ENCODE measurements around the gene KIAA0753.
"Not testable (repeated sequence)": the region's sequence is repeated elsewhere in the genome, so short reads cannot be mapped to it uniquely, and the experiment has no call there.

Gene KIAA0753

DNA sequence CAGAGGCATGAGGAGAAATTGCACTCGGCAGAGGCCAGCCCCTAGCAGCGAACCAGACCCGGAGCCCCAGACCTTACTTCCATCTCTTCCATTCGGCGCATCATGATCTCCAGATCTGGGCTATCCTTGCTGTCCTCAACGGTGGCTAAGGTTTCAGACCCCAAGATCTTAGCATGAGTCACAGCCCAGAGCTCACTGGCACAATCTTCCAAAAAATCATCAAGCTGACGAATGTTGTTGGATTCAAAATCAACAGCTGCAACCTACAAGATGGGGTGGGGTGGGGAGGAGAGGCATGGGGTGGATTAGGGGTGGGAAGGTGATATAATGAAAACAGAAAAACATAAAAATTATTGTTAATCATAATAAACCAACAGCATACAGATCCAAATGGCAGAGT is 44.4 kb downstream of the KIAA0753 start:
- no peak for DNase-seq

DNA sequence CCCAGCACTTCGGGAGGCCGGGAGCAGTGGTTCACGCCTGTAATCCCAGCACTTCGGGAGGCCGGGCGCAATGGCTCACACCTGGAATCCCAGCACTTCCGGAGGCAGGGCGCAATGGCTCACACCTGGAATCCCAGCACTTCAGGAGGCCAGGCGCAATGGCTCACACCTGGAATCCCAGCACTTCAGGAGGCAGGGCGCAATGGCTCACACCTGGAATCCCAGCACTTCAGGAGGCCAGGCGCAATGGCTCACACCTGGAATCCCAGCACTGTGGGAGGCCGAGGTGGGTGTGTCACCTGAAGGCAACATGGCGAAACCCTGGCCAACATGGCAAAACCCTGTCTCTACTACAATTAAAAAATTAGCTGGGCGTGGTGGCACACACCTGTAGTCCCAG is 47.1 kb downstream of the KIAA0753 start:
- not testable (repeated sequence) for DNase-seq

DNA sequence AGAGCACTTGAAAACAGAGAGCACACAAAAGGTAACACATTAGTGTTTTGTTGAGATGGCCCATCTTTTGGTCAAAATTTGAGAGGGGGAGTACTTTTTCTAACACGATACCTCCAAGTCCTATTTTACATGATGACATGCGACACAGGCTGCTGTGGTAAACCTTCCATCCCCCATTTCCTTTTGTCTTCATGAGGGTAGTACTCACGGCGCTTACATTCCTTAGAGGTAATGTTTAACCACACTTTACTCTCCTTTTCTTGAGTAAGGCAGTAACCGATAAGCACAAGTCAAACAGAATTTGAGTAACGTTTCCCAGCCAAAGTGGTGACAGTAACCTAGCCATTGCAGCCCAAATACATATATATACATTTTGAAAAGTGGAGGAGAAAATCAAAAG is 48.3 kb downstream of the KIAA0753 start:
- no peak for DNase-seq

DNA sequence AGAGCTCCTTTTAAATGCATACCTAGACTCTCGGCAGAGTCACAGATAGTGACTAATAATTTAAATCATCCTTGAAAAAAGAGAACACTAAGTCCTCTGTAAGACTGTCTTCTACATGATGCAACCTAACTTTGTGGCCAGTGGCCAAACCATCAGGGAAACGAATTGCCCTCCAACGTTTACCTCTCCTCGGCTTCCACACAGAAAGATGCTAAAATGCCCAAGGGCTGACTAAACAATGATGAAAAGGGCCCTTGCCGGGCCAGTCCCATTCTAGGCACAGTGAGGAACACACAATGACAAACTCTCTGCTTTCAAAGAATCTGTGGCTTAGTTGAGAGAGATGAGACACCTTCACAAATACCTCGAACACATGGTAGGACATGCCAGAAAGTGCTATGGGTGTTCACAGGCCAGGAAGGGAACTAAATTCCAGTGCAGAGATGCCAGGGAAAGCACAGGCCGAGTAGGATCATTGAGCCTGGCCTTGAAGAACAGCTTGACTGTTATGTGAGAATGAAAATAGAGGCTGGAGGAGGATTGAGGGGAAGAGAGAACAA is 48.8 kb downstream of the KIAA0753 start:
- no peak for DNase-seq

DNA sequence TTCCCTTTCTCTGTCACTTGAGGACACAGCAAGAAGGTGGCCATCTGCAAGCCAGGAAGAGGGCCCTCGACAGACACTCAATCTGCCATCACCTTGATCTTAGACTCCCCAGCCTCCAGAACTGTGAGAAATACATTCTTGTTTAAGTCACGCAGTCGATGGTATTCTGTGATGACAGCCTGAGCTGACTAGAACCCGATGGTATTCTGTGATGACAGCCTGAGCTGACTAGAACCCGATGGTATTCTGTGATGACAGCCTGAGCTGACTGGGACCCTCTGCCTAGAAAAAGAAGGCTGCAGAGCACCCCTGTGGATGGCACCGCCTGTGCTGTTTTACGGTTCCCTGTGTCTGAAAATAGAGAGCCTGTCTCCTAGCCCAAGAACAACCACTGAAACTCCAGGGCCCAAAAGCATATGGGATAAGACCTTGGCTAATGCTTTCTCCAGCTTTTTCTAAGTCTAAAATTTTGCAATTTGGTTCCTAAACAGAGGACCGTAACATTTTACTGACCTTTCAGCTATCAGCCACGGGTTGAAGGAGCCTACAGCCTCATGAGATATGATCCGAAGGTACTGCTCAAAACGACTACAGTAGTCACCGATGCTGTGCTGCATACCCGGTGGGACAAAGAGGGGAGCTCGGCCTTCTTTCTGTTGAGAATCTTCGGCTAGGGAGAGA is 51.1 kb downstream of the KIAA0753 start:
- DNase-seq = no peak

DNA sequence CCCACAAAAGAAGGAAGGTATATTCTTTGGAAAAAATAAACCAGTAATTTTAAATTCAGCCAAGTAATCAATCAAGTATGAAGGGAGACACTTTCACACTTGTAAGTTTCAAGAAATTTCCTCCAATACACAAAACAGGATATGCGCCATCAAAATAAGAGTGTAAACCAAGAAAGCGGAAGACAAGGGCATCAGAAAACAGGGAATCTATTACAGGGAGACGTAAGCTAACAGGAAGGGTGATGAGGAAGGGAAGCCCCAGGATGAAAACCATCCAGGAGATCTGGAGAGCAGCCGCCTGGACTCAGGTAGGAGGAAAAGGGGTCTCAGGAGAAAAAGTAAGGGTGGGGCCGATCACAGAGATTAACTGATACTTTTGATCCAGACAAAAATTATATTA is 52.3 kb downstream of the KIAA0753 start:
- no peak for DNase-seq

DNA sequence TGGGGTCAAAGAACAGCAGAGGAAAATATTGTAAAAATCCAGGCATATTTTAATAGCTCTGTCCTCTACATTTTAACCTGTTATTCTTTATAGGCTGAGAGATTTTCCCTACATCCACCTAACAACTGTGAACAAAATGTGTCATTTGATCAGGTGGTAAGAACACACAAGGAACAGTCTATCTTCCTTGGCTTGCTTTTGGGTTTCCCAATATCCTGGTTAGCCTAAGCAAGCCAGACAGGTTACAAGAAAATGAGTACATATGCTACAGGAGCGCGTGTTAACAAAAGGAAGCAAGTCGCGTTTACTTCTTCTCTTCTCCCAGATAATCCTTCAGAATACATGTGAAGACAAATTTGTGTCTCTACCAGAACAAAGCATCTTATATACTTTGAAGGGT is 53.2 kb downstream of the KIAA0753 start:
- no peak for DNase-seq

DNA sequence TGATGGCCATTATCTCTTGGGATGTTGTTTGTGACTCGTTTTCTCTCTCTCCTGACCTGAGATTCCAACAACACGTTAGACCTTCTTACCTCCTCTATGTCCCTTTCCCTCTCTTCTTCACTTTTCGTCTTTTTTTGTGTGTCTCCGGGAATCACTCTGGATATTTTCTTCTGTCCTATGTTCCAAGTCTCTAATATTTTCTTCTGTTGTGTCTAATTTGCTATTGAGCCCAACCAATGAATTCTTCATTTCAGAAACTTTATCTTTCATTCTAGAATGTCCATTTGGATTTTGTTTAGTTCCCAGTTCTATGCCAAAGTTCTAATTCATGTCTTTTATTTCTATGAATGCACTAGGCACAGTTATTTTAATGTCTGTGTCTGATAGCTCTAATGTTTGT is 57.1 kb downstream of the KIAA0753 start:
- no peak for DNase-seq

DNA sequence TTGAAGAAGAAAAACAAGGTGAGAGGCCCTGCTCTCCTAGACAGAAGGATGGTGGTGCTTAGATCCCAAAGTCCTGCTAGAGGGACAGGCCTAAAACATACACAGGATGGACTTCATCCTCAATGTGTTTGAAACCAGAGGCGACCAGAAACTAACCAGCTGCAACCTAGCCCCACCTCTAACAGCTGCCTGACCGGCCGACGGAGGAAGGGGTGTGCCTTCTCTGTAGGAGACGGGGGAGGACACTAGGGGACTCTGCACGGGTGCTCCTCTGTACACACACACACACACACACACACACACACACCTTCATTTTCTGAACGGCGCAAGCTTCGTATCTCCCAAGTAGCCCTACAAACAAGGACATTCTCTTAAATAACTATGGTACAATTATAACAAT is 59.9 kb downstream of the KIAA0753 start:
- DNase-seq = no peak

DNA sequence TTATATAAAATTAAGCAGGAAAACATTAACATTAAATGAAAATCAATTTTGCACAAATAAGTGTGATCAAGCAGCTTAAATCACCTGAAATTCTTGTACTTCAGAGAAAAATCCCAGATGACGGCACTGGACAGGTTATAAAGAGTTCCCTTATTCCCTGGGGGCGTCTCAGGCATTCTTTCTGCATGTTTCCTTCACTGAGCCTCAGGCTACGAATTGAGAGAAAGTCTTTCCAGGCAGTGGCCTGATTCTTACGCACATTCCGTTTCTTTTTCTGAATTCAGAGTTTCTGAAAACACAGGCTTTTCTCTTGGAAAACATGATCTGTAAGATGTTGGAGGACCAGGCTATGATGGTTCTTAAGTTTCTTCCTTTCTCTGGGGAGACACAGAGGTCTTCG is 62.0 kb downstream of the KIAA0753 start:
- DNase-seq = no peak

DNA sequence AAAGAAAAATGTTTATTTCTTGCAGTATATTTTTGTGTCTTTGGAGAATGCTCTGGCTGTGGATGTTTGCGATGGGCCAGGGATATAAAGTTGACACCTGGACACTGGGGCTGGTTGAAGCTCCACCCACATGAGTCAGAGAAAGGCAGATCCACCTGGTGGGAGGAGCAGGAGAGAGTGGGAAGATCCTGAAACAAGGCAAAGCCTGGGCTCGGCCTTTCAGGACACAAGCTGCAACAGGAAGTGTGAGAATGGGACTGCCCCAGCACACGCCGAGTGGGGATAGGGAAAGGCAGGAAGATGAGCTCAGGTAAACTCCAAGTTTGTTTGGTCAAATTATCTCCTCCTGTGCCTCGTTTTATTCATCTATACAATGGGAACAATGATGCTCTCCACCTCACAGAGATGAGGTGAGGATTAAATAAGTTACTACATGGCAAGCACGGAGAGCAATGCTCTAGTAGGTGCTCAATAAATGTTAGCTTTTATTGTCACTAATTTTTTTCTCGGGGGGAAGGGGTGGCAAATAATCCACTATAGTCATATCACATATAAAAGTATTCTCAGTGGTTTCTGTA is 62.7 kb downstream of the KIAA0753 start:
- no peak for DNase-seq

DNA sequence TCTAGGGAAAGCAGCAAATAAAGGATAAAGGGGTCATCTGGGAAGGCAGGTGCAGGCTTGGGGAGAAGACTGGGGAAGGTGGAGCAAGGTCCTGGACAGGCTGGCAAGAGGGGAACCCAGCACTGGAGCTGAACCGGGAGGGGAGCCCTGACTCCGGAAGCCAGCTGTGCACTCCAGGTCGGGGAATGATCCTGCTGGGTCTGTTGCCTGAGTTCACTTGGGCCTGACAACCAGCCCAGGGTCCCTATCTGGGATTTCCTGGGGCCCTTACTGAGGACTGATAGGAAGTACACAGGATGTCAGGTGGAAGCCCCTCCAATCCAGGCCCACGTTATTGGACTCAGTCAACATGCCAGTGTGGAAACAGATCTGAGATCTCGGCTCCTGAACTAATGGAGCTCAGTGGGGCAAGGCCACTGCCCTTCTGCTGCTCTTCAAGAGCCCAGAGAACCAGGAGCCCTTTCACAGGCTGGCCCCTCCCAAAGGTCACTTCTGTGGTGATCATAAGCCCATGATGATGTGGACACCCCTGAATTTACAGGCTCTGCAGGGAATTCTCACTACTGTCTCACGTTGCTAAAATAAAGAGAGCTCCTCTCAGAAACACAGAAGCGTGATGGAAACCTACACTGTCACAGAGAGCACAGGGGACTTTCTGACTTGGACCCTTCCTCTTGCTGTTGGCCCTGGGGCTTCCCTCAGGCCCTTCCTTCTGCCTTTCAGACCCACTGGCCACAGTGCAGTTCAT is 64.3 kb downstream of the KIAA0753 start:
- DNase-seq = no peak

DNA sequence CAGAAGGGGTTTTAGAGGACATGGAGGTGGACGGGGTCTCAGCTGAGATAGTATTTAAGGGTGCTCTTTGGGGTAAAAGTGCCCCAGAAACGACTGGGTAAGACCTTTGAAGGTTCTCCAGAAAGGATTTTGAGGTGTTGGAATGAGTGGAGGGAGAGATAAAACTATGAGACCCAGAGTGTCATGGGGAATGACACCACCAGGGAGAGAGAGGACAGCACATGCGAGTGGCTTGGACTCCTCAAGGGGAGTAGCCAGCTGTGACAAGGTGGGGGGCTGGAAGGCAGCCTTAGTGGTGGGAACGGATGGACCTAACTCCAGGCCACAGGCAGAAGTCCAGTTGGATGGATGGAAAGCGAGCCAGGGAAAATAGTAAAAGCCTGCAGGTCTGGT is 64.9 kb downstream of the KIAA0753 start:
- no peak for DNase-seq

DNA sequence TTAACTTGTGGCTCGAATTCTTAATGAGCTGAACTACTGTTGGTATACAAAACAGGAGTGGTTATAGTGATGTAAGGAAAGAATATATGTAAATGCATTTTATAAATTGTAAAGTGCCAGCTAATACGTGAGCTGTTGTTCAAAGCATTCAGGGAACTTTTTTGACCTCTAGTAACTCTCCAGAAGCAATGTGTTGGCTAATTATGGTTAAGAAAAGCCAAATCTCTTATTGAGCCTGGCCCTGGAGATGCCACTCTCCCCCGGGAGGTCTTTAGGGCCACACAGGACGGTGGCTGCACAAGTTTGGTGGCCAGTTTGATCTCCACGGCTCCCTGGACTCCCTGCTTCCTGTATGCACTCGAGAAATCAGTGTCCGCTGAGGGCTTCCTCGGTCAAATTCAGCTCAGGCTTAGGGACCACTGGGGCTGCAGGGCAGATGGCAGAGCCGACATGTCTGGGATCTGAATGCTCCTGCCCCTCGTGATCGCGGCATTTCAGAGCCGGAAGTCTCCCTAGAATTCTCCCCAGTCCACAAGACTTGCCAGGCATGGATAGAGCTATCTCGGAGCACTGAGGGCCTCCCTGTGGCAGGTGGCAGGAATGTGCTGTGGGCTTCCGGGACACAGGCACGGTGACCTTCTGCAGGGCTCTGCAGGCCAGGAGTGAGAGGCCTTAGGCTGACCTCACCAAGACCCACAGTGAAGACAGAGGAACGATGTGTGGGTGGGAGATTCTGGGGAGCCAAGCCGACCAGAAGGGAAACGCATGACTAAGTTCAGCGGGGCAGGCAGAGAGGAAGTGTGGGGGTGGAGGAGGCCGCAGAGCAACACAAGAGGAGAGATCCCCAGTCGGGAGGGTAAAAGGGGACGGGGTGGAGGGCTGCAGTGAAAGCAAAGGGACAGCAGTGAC is 65.6 kb downstream of the KIAA0753 start:
- no peak for DNase-seq

DNA sequence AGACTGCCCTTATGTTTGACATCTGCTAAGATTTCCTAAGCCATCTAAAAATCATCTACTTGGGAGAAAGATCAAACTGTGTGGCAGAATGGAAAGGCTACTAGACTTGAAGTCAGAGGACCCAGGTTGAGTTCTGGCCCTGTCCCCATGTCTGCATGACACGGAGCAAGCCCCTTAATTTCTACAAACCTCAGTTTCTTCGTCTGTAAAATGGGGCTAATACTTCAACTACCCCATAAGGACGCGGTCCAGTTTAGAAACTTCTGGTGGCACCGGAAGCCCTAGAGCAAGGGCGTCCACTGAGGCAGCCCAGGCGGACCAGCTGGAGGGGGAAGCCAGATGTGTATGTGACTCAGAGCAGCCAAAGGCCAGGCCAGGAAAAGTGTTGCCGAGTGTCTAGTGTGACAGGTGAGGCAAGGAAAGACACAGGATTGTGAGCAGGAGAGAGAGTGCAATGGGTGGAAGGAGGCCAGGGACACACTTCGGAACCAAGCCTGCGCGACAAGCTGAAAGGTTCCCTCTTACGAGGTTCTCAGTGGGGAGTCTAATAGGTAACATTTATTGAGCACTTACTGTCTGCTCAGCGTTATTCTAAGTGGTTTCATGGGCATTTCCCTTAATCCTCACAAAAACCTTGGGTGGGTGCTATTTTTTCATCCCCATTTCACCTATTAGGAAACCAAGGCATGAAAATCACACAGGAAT is 66.4 kb downstream of the KIAA0753 start:
- DNase-seq = no peak

DNA sequence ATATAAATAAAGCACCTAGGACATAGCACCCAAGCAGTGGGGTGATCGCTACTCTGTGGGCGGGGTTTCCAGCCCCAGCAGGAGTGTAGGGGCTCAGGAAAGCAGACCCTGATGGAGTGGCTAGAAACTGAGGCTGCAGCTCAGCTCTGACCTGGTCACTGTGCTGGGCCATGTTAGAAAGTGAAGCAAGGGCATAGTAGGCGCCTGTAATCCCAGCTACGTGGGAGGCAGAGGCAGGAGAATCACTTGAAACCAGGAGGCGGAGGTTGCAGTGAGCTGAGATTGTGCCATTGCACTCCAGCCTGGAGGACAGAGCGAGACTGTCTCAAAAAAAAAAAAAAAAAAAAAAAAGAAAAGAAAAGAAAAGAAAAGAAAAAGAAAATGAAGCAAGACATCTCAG is 67.0 kb downstream of the KIAA0753 start:
- not testable (repeated sequence) for DNase-seq

DNA sequence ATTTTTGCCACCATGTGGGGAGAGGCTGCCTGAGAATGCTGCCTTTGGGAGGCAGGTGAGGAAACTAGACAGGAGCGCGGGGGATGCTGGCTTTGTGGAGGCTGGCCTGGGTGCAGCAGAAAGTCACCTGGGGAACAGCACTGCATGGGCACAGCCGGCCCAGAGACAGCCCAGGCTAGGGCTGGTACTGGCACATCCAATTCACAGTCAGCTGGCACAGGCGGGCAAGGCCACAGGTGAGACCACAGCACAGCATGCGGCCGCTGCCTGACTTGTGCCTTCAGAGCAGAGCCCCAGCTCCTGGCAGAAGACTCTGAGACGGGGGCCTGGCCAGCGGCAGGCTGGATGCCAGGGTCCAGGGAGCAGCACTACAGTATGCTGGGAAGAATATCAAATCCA is 67.5 kb downstream of the KIAA0753 start:
- no peak for DNase-seq

DNA sequence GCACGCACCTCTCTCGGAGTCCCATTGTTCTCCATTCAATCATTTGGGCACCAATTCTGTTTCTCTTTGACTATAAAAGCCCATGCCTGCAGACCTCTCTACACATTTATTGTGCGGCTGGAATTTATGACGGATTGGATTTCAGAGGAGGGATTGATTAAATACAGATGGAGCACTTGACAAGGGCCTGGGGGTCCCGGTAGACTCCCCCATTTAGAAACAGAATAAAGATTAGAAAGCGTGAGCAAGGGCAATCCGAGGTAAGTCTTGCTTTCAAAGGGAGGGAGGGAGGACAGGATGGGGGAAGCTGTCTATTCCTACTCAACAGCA is 69.1 kb downstream of the KIAA0753 start:
- no peak for DNase-seq

DNA sequence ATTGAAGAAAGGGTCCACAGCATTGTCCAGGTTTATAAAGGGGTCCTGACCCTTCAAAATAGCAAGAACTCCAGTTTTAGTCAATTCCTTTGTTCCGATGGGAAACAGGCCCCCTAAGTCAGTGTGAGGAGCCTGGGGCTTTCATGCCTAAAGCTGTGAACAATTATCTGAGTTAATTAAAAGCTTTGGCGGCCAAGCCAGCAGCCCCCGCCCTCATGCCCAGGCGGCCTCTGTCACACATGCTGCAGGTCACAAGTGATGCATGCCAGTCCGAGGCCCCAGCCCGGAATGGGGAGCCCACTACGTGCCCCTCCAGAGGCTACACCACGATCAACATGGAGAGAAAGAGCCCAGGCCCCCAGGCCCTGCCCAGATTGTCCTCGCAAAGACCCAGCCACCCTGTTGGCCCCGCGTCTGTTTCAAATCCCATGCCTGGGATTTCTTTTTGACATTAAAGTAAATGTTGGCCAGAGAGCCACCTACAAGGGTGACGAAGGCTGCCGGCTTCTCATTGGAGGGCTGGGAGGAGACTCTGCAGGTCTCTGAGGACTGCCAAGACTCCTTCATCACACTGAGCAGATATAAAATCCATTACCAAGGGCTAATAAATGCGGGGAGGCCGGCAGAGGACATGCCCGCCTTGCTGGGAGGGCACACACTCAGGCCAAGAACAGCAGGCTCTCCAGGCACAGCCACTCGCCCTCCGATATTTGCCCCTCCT is 69.6 kb downstream of the KIAA0753 start:
- DNase-seq = no peak

DNA sequence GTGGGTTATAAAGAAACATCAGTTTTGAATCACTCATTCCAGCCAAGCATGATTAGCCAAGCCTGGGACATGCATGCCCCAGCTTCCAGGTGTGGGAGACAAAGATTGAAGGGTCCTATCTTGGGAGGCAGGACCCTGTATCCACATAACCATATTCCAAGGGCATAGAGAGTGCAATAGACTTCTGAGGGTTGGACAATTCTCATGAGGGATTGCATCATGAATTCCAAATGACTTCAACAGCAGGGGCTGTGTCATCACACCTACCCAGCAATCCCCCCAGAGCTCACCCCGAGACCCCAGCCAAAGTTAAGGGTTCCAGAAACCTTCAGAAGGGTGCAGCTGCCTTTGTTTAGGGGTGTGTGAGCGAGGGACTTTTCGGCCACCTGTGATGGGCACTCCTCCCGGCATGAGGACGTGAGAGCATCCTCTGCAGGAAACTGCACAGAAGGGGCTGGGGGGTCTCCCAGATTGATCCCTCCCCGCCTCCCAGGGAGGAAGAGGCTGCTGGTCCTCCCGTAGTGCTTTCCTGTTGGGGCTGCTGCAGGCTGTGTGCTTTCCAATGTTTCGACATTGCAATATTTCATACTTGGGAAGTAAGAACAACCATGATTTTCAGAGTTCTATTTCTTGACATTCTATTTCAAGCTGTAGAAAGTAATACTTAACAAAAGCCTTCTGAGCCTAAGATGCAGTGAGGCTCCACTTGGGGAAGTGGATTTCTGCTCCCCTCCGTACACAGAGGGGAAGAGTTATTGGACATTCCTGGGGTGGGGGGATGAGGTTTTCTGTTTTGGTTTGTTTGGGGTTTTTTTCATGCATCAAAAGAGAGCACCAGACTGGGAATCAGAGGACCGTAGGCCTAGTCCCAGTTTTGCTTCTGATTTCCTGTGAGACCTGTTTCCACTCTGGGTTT is 70.9 kb downstream of the KIAA0753 start:
- DNase-seq = no peak
